ENCODE measurements around the gene PYDC2.

Gene PYDC2

DNA sequence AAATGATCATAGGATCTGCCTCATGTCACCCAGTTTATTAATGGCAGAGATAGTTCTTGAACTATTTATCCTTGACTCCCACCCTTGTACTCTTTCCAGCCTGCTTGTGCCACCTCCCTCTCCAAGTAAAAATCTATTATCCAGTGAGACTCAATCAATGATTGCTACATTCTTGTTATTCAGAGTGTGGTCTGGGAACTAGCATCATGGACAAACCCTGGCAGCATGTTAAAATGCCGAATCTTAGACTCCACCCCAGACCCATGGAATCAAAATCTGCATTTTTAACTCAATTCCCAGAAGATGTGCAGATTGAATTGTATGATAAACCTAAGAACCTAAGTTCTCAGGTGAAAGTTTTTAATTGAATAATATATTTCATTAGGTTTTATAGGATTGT is 34.7 kb upstream of the PYDC2 start:
- H3K27me3 ChIP-seq (ENCODE audit: insufficient read depth, low read length), result no peaks in the 10 kb centered on the region
- no peak overlapping the region for H3K9ac ChIP-seq (ENCODE audit: low read length)
- H3K9me3 ChIP-seq (ENCODE audit: low read length), result no peaks in the 10 kb centered on the region
- TF ChIP-seq, protein P1, sequence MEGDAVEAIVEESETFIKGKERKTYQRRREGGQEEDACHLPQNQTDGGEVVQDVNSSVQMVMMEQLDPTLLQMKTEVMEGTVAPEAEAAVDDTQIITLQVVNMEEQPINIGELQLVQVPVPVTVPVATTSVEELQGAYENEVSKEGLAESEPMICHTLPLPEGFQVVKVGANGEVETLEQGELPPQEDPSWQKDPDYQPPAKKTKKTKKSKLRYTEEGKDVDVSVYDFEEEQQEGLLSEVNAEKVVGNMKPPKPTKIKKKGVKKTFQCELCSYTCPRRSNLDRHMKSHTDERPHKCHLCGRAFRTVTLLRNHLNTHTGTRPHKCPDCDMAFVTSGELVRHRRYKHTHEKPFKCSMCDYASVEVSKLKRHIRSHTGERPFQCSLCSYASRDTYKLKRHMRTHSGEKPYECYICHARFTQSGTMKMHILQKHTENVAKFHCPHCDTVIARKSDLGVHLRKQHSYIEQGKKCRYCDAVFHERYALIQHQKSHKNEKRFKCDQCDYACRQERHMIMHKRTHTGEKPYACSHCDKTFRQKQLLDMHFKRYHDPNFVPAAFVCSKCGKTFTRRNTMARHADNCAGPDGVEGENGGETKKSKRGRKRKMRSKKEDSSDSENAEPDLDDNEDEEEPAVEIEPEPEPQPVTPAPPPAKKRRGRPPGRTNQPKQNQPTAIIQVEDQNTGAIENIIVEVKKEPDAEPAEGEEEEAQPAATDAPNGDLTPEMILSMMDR (IDR thresholded peaks at IDR 0.05; ENCODE audit: low read length), result no peak
- no peak for TF ChIP-seq EZH2 (IDR thresholded peaks at IDR 0.05; ENCODE audit: borderline replicate concordance, low read length)
- no peak overlapping the region for H3K27ac ChIP-seq (ENCODE audit: low read depth, low read length, poor library complexity, severe bottlenecking)
- H2AFZ ChIP-seq (ENCODE audit: low read length), result no peak overlapping the region
- no peaks in the 10 kb centered on the region for H3K79me2 ChIP-seq (ENCODE audit: insufficient read depth, low read length)
- H3K4me1 ChIP-seq (ENCODE audit: insufficient read depth, low read length, severe bottlenecking), result no peaks in the 10 kb centered on the region
- no peak overlapping the region for H3K4me3 ChIP-seq (ENCODE audit: low read depth, low read length, poor library complexity, severe bottlenecking)
- H3K36me3 ChIP-seq (ENCODE audit: insufficient read depth, low read length), result no peaks in the 10 kb centered on the region
- H3F3A ChIP-seq (ENCODE audit: insufficient read depth, low read length), result no peaks in the 10 kb centered on the region
- no peaks in the 10 kb centered on the region for H4K20me1 ChIP-seq (ENCODE audit: insufficient read depth, low read length)
- H3K9me2 ChIP-seq (ENCODE audit: low read depth, low read length), result no peaks in the 10 kb centered on the region
- no peak overlapping the region for H3K4me2 ChIP-seq (ENCODE audit: low read length)

DNA sequence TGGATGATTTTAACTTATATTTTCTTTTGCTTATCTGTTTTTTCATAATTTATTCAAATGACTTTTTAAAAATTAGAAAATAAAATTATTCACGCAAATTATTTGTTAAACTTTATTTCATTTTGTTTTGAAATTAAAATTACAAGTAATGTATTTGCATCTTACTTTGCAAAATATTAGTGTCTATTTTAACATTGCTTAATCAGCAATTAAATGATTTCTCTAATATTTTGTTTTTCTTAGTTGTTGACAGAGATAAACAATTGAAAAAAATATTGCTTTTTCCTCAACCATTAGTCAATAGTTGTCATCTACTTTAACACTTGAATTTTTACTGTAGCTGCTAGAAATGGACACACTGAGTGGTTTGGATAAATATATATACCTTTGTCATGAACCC is 32.8 kb upstream of the PYDC2 start:
- no peaks in the 10 kb centered on the region for H3F3A ChIP-seq (ENCODE audit: insufficient read depth, low read length)
- no peaks in the 10 kb centered on the region for H4K20me1 ChIP-seq (ENCODE audit: insufficient read depth, low read length)
- H3K4me1 ChIP-seq (ENCODE audit: insufficient read depth, low read length, severe bottlenecking), result no peaks in the 10 kb centered on the region
- no peaks in the 10 kb centered on the region for H3K36me3 ChIP-seq (ENCODE audit: insufficient read depth, low read length)
- TF ChIP-seq, protein P1 (IDR thresholded peaks at IDR 0.05; ENCODE audit: low read length), result no peak
- no peak for TF ChIP-seq EZH2 (IDR thresholded peaks at IDR 0.05; ENCODE audit: borderline replicate concordance, low read length)
- no peaks in the 10 kb centered on the region for H3K9me2 ChIP-seq (ENCODE audit: low read depth, low read length)
- H3K27ac ChIP-seq (ENCODE audit: low read depth, low read length, poor library complexity, severe bottlenecking), result no peak overlapping the region
- no peak overlapping the region for H2AFZ ChIP-seq (ENCODE audit: low read length)
- H3K9ac ChIP-seq (ENCODE audit: low read length), result no peak overlapping the region
- no peaks in the 10 kb centered on the region for H3K79me2 ChIP-seq (ENCODE audit: insufficient read depth, low read length)
- no peak overlapping the region for H3K4me2 ChIP-seq (ENCODE audit: low read length)
- no peak overlapping the region for H3K4me3 ChIP-seq (ENCODE audit: low read depth, low read length, poor library complexity, severe bottlenecking)
- H3K9me3 ChIP-seq (ENCODE audit: low read length), result no peaks in the 10 kb centered on the region
- no peaks in the 10 kb centered on the region for H3K27me3 ChIP-seq (ENCODE audit: insufficient read depth, low read length)

- H3K9me2 ChIP-seq (ENCODE audit: low read depth, low read length), result no peaks in the 10 kb centered on the region
- H3K4me3 ChIP-seq (ENCODE audit: low read depth, low read length, poor library complexity, severe bottlenecking), result no peak overlapping the region
- TF ChIP-seq EZH2 (IDR thresholded peaks at IDR 0.05; ENCODE audit: borderline replicate concordance, low read length), result no peak
- TF ChIP-seq, protein P1 (IDR thresholded peaks at IDR 0.05; ENCODE audit: low read length), result no peak
- H3K9ac ChIP-seq (ENCODE audit: low read length), result no peak overlapping the region
- no peaks in the 10 kb centered on the region for H3F3A ChIP-seq (ENCODE audit: insufficient read depth, low read length)
- H3K27ac ChIP-seq (ENCODE audit: low read depth, low read length, poor library complexity, severe bottlenecking), result no peak overlapping the region
- H3K79me2 ChIP-seq (ENCODE audit: insufficient read depth, low read length), result no peaks in the 10 kb centered on the region
- no peak overlapping the region for H3K4me2 ChIP-seq (ENCODE audit: low read length)
- no peaks in the 10 kb centered on the region for H3K27me3 ChIP-seq (ENCODE audit: insufficient read depth, low read length)
- H3K9me3 ChIP-seq (ENCODE audit: low read length), result no peaks in the 10 kb centered on the region
- H2AFZ ChIP-seq (ENCODE audit: low read length), result no peak overlapping the region
- H3K36me3 ChIP-seq (ENCODE audit: insufficient read depth, low read length), result no peaks in the 10 kb centered on the region
- no peaks in the 10 kb centered on the region for H4K20me1 ChIP-seq (ENCODE audit: insufficient read depth, low read length)
- H3K4me1 ChIP-seq (ENCODE audit: insufficient read depth, low read length, severe bottlenecking), result no peaks in the 10 kb centered on the region
These were observed 30.9 kb upstream of the PYDC2 start for GRCh38 chr3:191430103-191430502.

Measured in OCI-LY1 (cell line).